HepG2 (cell line): ENCODE measurements around the gene SMIM36. TPM values are rescaled to one million over a fixed set of nuclear protein-coding genes. Genes with fewer than 3 reads are reported as not detected.
A peak's percentile ranks its signal among the peaks of the same experiment; 100 is the strongest.

Experiments
- BRD4 ChIP-seq: sonication (generic); formaldehyde crosslinking; IDR thresholded peaks from 2 replicates; pipeline ENCODE4 v1.4.0; 2020; ENCODE audit warnings: missing genetic modification reagents
- CENPX ChIP-seq: sonication (generic); formaldehyde crosslinking; IDR thresholded peaks from 2 replicates; pipeline ENCODE4 v1.9.0; 2021; ENCODE audit warnings: mild to moderate bottlenecking, missing genetic modification reagents, moderate library complexity
- CREB1 ChIP-seq, 2 experiments: fragments of 450-650 bp in 1 of 2; IDR thresholded peaks; 2 replicates each; pipeline ENCODE4 v1.6.1; 2016 to 2017; ENCODE audit warnings: control low read depth in 1 of 2, mild to moderate bottlenecking in 1 of 2, missing compliant biosample characterization in 1 of 2, missing genetic modification characterization in 1 of 2
- ERF ChIP-seq: IDR thresholded peaks from 2 replicates; pipeline ENCODE4 v1.6.1; 2018; ENCODE audit warnings: missing biosample characterization, missing genetic modification reagents
- FUBP1 ChIP-seq: sonication (generic); formaldehyde crosslinking; IDR thresholded peaks from 2 replicates; pipeline ENCODE4 v1.5.1; 2020; ENCODE audit warnings: missing genetic modification reagents, mild to moderate bottlenecking, borderline replicate concordance
- HOXA5 ChIP-seq: sonication (generic); formaldehyde crosslinking; IDR thresholded peaks from 2 replicates; pipeline ENCODE4 v1.4.0; 2020; ENCODE audit warnings: missing genetic modification reagents
- HOXD1 ChIP-seq: sonication (generic); formaldehyde crosslinking; IDR thresholded peaks from 2 replicates; pipeline ENCODE4 v1.5.0; 2020; ENCODE audit warnings: missing genetic modification reagents
- JUND ChIP-seq: sonication (generic); formaldehyde crosslinking; IDR thresholded peaks from 2 replicates; pipeline ENCODE4 v1.8.0; 2022; ENCODE audit warnings: mild to moderate bottlenecking, missing genetic modification reagents
- MLX ChIP-seq: IDR thresholded peaks from 2 replicates; pipeline ENCODE4 v1.6.1; 2016
- MXD4 ChIP-seq: IDR thresholded peaks from 2 replicates; pipeline ENCODE4 v1.6.1; 2016; ENCODE audit warnings: mild to moderate bottlenecking, missing biosample characterization, missing genetic modification reagents
- POGK ChIP-seq: sonication (generic); formaldehyde crosslinking; conservative IDR thresholded peaks from 2 replicates; pipeline ENCODE4 v1.8.0; 2022; ENCODE audit warnings: mild to moderate bottlenecking, moderate library complexity, missing genetic modification reagents
- RFX1 ChIP-seq: fragments of 450-650 bp; IDR thresholded peaks from 2 replicates; pipeline ENCODE4 v1.6.1; 2017
- RXRA ChIP-seq: sonication (generic); formaldehyde crosslinking; IDR thresholded peaks from 2 replicates; pipeline ENCODE4 v1.5.1; 2020; ENCODE audit warnings: missing genetic modification reagents
- RXRB ChIP-seq: IDR thresholded peaks from 2 replicates; pipeline ENCODE4 v1.6.1; 2016; ENCODE audit warnings: borderline replicate concordance, missing genetic modification reagents, missing compliant biosample characterization
- SMAD9 ChIP-seq: sonication (generic); formaldehyde crosslinking; IDR thresholded peaks from 2 replicates; pipeline ENCODE4 v1.5.1; 2020; ENCODE audit warnings: mild to moderate bottlenecking, missing genetic modification reagents
- SP4 ChIP-seq: sonication (generic); formaldehyde crosslinking; IDR thresholded peaks from 2 replicates; pipeline ENCODE4 v1.8.1; 2023; ENCODE audit warnings: mild to moderate bottlenecking, missing genetic modification reagents
- TCF7L2 ChIP-seq: IDR thresholded peaks from 2 replicates; pipeline ENCODE4 v1.6.1; 2011; ENCODE audit warnings: mild to moderate bottlenecking, low read depth, low read length, moderate library complexity
- THYN1 ChIP-seq: sonication (generic); formaldehyde crosslinking; IDR thresholded peaks from 2 replicates; pipeline ENCODE4 v1.8.1; 2023; ENCODE audit warnings: low read depth, mild to moderate bottlenecking, moderate library complexity, missing genetic modification reagents, borderline replicate concordance
- ZBTB14 ChIP-seq: sonication (generic); formaldehyde crosslinking; IDR thresholded peaks from 2 replicates; pipeline ENCODE4 v1.4.0; 2020; ENCODE audit warnings: missing genetic modification reagents
- ZBTB34 ChIP-seq: sonication (generic); formaldehyde crosslinking; IDR thresholded peaks from 2 replicates; pipeline ENCODE4 v1.8.0; 2022; ENCODE audit warnings: mild to moderate bottlenecking, missing genetic modification reagents
- ZFY ChIP-seq: sonication (generic); formaldehyde crosslinking; IDR thresholded peaks from 2 replicates; pipeline ENCODE4 v1.4.0; 2020; ENCODE audit warnings: missing genetic modification reagents
- ZNF317 ChIP-seq: sonication (generic); formaldehyde crosslinking; IDR thresholded peaks from 2 replicates; pipeline ENCODE4 v1.5.0; 2020; ENCODE audit warnings: mild to moderate bottlenecking, missing genetic modification reagents
- ZNF766 ChIP-seq: sonication (generic); formaldehyde crosslinking; IDR thresholded peaks from 2 replicates; pipeline ENCODE4 v1.5.0; 2020; ENCODE audit warnings: missing genetic modification reagents, borderline replicate concordance
- ZNF879 ChIP-seq: sonication (generic); formaldehyde crosslinking; IDR thresholded peaks from 2 replicates; pipeline ENCODE4 v1.8.1; 2023; ENCODE audit warnings: missing genetic modification reagents
- polyA plus RNA-seq, 8 experiments: library from polyadenylated mRNA; depleted of rRNA in 3 of 8; stranded (reverse) in 7 of 8; unstranded in 1 of 8; fragments of >200 nt; fragmentation: Illumina TruSeq in 4 of 8; extraction: Trizol in 4 of 8; gene quantifications; 2 replicates each; pipeline versions ENCODE4 v1.2.1 to v1.2.3, GENCODE V29; 2011 to 2016; ENCODE audit warnings: low read depth in 4 of 8, missing spikeins in 1 of 8, mixed read lengths in 1 of 8; ENCODE audit not compliant: insufficient read depth in 1 of 8
- total RNA-seq, 5 experiments: library from RNA; depleted of rRNA; stranded (reverse); fragments of >200 nt; fragmentation: Illumina TruSeq; extraction: Trizol; gene quantifications; 2 replicates each; pipeline ENCODE4 v1.2.3, GENCODE V29; 2016; ENCODE audit warnings: low read depth in 1 of 5

The SMIM36 gene
- total and polyA plus RNA-seq, 2 of the 13 experiments (the other 11 are each of a cell fraction or from before 2014, with no cell fraction given) = not detected

GRCh38 chr17:55433029-55433628 lies 78.1 kb downstream of the SMIM36 start (continued):
- peak; percentile 81 for TF ChIP-seq RXRB (CRISPR knock-in tag)
- TF ChIP-seq ZFY = 0 out of 2 replicates have a peak, but pooled peaks have one; percentile 12
- 0 out of 2 replicates have a peak, but pooled peaks have one; percentile 11 for TF ChIP-seq JUND (CRISPR knock-in tag)
- peak; percentile 20; the same call in 1 of the 2 replicates for TF ChIP-seq HOXD1
- TF ChIP-seq ZBTB34 (CRISPR knock-in tag) = peak; percentile 89
- no peak for TF ChIP-seq MXD4
- peak; percentile 80; the same call in 1 of the 2 replicates for TF ChIP-seq THYN1 (CRISPR knock-in tag)
- TF ChIP-seq CENPX (CRISPR knock-in tag) = no peak
- TF ChIP-seq ZNF317 = 0 out of 2 replicates have a peak, but pooled peaks have one; percentile 19
- 0 out of 2 replicates have a peak, but pooled peaks have one; percentile 27 for TF ChIP-seq FUBP1 (CRISPR knock-in tag)
- TF ChIP-seq HOXA5 (CRISPR knock-in tag) = 0 out of 2 replicates have a peak, but pooled peaks have one; percentile 55
- TF ChIP-seq TCF7L2 = peak; percentile 13; the same call in 1 of the 2 replicates
- peak; percentile 40 for TF ChIP-seq ERF (CRISPR knock-in tag)
- 0 out of 2 replicates have a peak, but pooled peaks have one; percentile 32 for TF ChIP-seq ZBTB14 (CRISPR knock-in tag)
- no peak for TF ChIP-seq RFX1
- TF ChIP-seq RXRA = peak; percentile 64; the same call in 1 of the 2 replicates
- peak; percentile 21; the same call in 1 of the 2 replicates for TF ChIP-seq SP4
- no peak for TF ChIP-seq SMAD9 (CRISPR knock-in tag)
- 0 out of 2 replicates have a peak, but pooled peaks have one; percentile 28 for TF ChIP-seq ZNF879
- no peak for TF ChIP-seq POGK (CRISPR knock-in tag)
- TF ChIP-seq MLX (CRISPR knock-in tag) = 0 out of 2 replicates have a peak, but pooled peaks have one; percentile 8
- TF ChIP-seq BRD4 (CRISPR knock-in tag) = peak; percentile 85
- TF ChIP-seq CREB1 (IDR thresholded peaks at IDR 0.05) = no peak
- TF ChIP-seq CREB1 (CRISPR knock-in tag; IDR thresholded peaks at IDR 0.05) = peak; percentile 69
- peak; percentile 29; the same call in 1 of the 2 replicates for TF ChIP-seq ZNF766 (CRISPR knock-in tag)
